GM06990 (cell line): ENCODE data around the gene ATP5PO.
"Not testable (repeated sequence)": the region's sequence is repeated elsewhere in the genome, so short reads cannot be mapped to it uniquely, and the experiment has no call there.

Experiments
- DNase-seq: peaks from one replicate; pipeline ENCODE4 v3.0.0-alpha.2; 2011; ENCODE audit not compliant: insufficient read length; ENCODE audit errors: extremely low read depth
- H3K27me3 ChIP-seq: replicated peaks from 2 replicates; pipeline ENCODE4 v1.6.0; 2011; ENCODE audit warnings: low read length; ENCODE audit not compliant: control insufficient read depth, insufficient read depth
- H3K36me3 ChIP-seq: 2 replicates; pipeline ENCODE4 v1.5.1; 2011; ENCODE audit warnings: low read length; ENCODE audit not compliant: control insufficient read depth, insufficient read depth
- H3K4me3 ChIP-seq: replicated peaks from 2 replicates; pipeline ENCODE4 v1.5.1; 2011; ENCODE audit warnings: low read depth, mild to moderate bottlenecking, control low read depth, low read length
- CTCF ChIP-seq: IDR thresholded peaks from 2 replicates; pipeline ENCODE4 v1.5.1; 2011; ENCODE audit warnings: low read length, control low read depth, mild to moderate bottlenecking, inconsistent platforms; ENCODE audit not compliant: insufficient read depth, poor library complexity, severe bottlenecking

ATP5PO gene

GRCh38 chr21:33872881-33873515 lies 42.6 kb downstream of the ATP5PO start:
- no peak for TF ChIP-seq CTCF
- H3K36me3 ChIP-seq, result no peaks in the 10 kb centered on the region
- no peak overlapping the region for H3K4me3 ChIP-seq
- H3K27me3 ChIP-seq, result peaks cover 2% of the 10 kb centered on the region; the same call in 1 of the 2 replicates
- DNase-seq, result no peak

GRCh38 chr21:33871171-33871570 lies 44.4 kb downstream of the ATP5PO start:
- Histone ChIP-seq H3K27me3 (no peaks in the 10 kb centered on the region), H3K4me3 (no peak overlapping the region), H3K36me3 (no peaks in the 10 kb centered on the region)
- TF ChIP-seq CTCF, result no peak
- no peak for DNase-seq

GRCh38 chr21:33870768-33871167 lies 44.8 kb downstream of the ATP5PO start:
- no peak for DNase-seq
- Histone ChIP-seq H3K36me3 (no peaks in the 10 kb centered on the region), H3K27me3 (no peaks in the 10 kb centered on the region), H3K4me3 (no peak overlapping the region)
- TF ChIP-seq CTCF, result no peak

GRCh38 chr21:33869873-33870272 lies 45.7 kb downstream of the ATP5PO start:
- H3K27me3 ChIP-seq, result no peaks in the 10 kb centered on the region
- DNase-seq, result no peak
- no peak for TF ChIP-seq CTCF
- no peak overlapping the region for H3K4me3 ChIP-seq
- H3K36me3 ChIP-seq, result no peaks in the 10 kb centered on the region

- H3K4me3 ChIP-seq, DNase-seq, H3K36me3 ChIP-seq, H3K27me3 ChIP-seq: not testable (repeated sequence)
These were observed 47.7 kb downstream of the ATP5PO start for GRCh38 chr21:33867868-33868267.

GRCh38 chr21:33866826-33867225 lies 48.8 kb downstream of the ATP5PO start:
- no peak overlapping the region for H3K4me3 ChIP-seq
- no peaks in the 10 kb centered on the region for H3K36me3 ChIP-seq
- H3K27me3 ChIP-seq, result no peaks in the 10 kb centered on the region; the same call in 1 of the 2 replicates
- DNase-seq, result no peak
- TF ChIP-seq CTCF, result no peak
